ENCODE results near the gene NEMF.
A peak's percentile ranks its signal among the peaks of the same experiment; 100 is the strongest.

GRCh38 chr14:49853572-49854375 is 1.2 kb upstream of the NEMF start:
- TF ChIP-seq CTCF (conservative IDR thresholded peaks at IDR 0.05; ENCODE audit: low read depth, low read length) = peak; percentile 91
- TF ChIP-seq EZH2phosphoT487 (IDR thresholded peaks at IDR 0.05; ENCODE audit: borderline replicate concordance, low read length) = no peak
- TF ChIP-seq EZH2 (IDR thresholded peaks at IDR 0.05; ENCODE audit: low read length, unreplicated experiment) = no peak
